Amniotic epithelial cell (primary cell): ENCODE measurements around the gene RPE.

Experiments used
- DNase-seq: peaks from one replicate; pipeline ENCODE4 v3.0.0-alpha.2; 2010; ENCODE audit warnings: low read depth

The RPE gene

GRCh38 chr2:210000464-210001324 lies 1.7 kb upstream of the RPE start:
- DNase-seq, result no peak

- DNase-seq, result peak; percentile 44
These were observed 921 bp downstream of the RPE start for GRCh38 chr2:210003359-210003758.

GRCh38 chr2:210004881-210005280 lies 2.4 kb downstream of the RPE start:
- no peak for DNase-seq

- no peak for DNase-seq
These were observed 5.5 kb downstream of the RPE start for GRCh38 chr2:210007895-210008294.

- DNase-seq, result no peak
These were observed 6.7 kb downstream of the RPE start for GRCh38 chr2:210009126-210009525.

- no peak for DNase-seq
These were observed 7.5 kb downstream of the RPE start for GRCh38 chr2:210009896-210010295.

GRCh38 chr2:210020138-210020537 lies 17.7 kb downstream of the RPE start:
- DNase-seq, result no peak

GRCh38 chr2:210022824-210023223 lies 20.4 kb downstream of the RPE start:
- DNase-seq, result no peak

- no peak for DNase-seq
These were observed 25.2 kb downstream of the RPE start for GRCh38 chr2:210027608-210028007.

GRCh38 chr2:210028178-210028577 lies 25.7 kb downstream of the RPE start:
- no peak for DNase-seq

GRCh38 chr2:210034087-210034683 lies 31.7 kb downstream of the RPE start:
- no peak for DNase-seq

GRCh38 chr2:210035679-210036078 lies 33.2 kb downstream of the RPE start:
- DNase-seq, result no peak

- no peak for DNase-seq
These were observed 35.6 kb downstream of the RPE start for GRCh38 chr2:210038078-210038477.

- DNase-seq, result no peak
These were observed 44.5 kb downstream of the RPE start for GRCh38 chr2:210046851-210047500.

GRCh38 chr2:210049831-210050230 lies 47.4 kb downstream of the RPE start:
- DNase-seq, result no peak

GRCh38 chr2:210050885-210051284 lies 48.4 kb downstream of the RPE start:
- DNase-seq, result no peak

- no peak for DNase-seq
These were observed 52.3 kb downstream of the RPE start for GRCh38 chr2:210054696-210055095.

- no peak for DNase-seq
These were observed 53.4 kb downstream of the RPE start for GRCh38 chr2:210055825-210056224.

- DNase-seq, result no peak
These were observed 60.9 kb downstream of the RPE start for GRCh38 chr2:210063306-210063705.
